Measurements from ENCODE around the gene SLC4A2. TPM values are rescaled to one million over a fixed set of nuclear protein-coding genes. Genes with fewer than 3 reads are reported as not detected.

Gene SLC4A2, protein sequence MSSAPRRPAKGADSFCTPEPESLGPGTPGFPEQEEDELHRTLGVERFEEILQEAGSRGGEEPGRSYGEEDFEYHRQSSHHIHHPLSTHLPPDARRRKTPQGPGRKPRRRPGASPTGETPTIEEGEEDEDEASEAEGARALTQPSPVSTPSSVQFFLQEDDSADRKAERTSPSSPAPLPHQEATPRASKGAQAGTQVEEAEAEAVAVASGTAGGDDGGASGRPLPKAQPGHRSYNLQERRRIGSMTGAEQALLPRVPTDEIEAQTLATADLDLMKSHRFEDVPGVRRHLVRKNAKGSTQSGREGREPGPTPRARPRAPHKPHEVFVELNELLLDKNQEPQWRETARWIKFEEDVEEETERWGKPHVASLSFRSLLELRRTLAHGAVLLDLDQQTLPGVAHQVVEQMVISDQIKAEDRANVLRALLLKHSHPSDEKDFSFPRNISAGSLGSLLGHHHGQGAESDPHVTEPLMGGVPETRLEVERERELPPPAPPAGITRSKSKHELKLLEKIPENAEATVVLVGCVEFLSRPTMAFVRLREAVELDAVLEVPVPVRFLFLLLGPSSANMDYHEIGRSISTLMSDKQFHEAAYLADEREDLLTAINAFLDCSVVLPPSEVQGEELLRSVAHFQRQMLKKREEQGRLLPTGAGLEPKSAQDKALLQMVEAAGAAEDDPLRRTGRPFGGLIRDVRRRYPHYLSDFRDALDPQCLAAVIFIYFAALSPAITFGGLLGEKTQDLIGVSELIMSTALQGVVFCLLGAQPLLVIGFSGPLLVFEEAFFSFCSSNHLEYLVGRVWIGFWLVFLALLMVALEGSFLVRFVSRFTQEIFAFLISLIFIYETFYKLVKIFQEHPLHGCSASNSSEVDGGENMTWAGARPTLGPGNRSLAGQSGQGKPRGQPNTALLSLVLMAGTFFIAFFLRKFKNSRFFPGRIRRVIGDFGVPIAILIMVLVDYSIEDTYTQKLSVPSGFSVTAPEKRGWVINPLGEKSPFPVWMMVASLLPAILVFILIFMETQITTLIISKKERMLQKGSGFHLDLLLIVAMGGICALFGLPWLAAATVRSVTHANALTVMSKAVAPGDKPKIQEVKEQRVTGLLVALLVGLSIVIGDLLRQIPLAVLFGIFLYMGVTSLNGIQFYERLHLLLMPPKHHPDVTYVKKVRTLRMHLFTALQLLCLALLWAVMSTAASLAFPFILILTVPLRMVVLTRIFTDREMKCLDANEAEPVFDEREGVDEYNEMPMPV
- total RNA-seq: 42.8 and 64.4 TPM in 2 replicates

DNA sequence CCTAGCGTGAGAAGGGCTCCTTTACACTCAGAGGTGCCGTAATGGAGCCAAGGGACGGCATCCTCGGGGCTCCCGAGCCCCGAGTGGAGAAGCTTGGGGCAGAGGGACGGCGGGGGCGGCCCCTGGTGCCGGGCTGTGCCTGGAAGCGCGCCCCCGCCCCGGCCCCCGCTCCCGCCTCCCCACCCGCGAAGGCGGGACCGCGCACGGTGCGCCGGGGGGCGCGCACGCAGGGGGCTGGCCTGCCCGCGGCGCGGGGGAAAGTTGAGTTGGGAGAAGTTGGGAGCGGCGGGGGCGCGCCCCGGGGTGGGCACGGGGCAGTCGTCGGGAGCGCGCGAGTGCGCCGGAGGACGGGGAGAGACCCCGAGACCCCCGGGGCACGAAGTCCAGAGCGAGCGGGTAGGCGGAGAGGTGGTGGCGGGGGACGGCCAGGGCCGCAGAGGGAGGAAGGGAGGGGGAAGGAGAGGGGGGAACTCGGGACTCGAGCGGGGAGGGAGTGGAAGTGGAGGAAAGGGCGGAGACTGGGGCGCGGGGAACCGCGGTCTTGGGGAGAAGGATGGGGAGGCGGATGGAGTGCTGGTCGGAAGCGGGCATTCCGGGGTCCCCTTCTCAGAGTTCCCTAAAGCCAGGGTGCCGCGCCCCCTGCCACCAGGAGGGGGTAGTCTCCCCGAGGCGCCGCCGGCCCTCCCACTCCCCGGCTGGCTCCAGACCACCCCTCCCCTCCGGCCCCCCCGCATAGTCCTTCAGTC is at the start of gene SLC4A2:
Gene SLC4A2, plus strand, starts transcription at position 223 of the 746 bp plus-strand sequence. CDS start 2,399 bp downstream, outside the sequence.

DNA sequence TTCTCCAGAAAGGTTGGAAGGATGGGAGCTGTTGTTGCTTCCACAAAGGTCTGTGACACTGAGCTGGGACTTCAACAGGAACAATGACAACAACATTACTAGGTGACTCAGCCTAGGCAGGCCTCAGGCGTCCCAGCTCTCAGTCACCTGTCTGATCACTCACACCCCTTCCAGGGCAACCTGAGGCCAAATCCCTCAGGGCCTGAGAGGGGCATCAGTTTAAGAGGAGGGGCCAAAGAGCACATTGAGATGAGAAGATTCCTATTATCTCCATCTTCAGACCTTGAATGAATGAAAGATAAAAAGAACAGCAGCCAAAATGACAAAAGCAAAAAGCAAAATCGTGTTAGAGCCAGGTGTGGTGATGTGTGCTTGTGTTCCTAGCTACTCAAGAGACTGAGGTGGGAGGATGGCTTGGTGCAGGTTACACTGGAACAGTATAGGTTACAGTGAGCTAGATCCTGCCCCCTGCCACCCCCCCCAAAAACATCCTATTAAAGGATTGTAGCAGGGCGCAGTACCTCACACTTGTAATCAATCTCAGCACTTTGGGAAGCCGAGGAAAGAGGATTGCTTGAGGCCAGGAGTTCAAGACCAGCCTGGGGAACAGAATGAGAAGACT is 34.8 kb upstream of the SLC4A2 start, which contains the start of gene ATG9B:
Gene ATG9B, minus strand, starts transcription at position 60 of the 622 bp plus-strand sequence. CDS start 71 bp downstream, outside the sequence.

DNA sequence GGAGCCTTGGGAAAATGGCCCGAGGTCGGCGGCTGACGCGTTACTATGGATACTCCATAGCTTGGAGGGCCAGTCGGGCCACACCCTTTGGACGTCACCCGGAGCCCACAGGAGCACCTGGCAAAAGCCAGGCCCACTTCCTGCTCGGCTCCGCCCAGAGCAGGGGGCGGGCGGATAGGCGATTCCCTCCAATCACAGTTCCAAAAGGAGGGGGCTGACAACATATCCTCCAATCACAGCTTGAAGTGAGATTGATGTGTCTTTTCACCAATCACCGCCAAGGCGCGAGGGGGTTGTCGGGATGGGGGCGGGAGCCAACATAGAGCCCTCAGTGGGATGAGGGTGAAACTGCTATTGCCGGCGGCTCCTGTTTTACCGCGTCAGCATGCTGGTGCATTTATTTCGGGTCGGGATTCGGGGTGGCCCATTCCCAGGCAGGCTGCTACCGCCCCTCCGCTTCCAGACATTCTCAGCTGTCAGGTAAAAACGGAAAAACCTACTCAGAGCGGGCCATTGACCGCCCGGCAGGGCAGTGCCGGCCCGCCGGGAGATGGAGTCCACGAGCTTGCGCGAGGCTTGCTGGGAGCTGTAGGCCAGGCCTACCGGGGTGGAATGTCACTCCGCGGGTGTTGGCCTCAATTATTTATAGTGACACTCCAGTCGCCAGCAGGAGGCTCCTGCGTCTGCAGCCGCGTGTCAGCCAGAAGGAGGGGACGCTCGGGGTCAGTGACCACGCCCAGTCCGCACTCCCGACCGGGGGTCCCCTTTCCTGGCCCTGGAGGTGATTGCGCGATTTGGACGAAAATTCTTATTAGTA is 31.1 kb upstream of the SLC4A2 start, which contains the start of gene ABCB8:
Gene ABCB8, plus strand, starts transcription at position 320 of the 817 bp plus-strand sequence. Its CDS starts 66 bp downstream, at position 386.

DNA sequence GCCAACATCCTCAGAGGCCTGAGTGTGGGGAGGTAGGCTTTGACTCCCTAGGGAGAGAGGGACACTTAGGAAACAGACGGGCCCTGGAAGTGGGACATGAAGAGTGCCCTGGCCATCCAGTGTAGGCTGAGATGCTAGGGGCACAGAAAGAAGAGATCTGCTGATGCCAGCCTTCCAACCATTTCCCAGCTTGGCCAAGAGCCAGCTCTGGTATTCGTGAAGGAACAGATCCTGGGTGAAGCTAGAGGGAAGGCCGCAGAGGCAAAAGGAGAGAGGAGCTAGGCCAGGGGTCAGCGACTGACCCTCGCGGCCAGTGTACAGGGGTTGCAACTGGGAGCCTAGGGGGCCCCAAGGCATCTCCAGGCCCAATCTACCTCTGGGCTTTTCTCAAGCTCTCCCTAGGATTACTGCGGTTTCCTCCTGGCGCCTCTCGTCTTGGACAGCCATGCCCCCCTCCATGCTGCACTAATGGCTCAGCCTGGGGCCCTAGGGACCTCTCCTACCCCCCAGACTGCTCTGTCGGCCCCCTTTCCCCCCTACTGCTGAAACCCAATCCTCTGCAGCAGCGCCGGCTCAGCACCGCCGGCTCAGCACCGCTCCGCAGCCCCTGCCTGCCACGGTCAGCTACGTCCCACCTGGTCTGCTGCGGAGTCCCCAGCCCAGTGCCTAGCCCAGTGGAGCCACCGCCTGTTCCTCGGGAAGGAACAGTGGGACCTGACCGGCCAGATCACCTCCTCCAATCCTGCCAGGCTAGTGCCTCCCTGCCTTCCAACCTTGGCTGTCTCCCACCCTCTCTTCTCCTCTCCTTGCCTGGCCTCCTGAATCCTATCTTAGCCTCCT is 11.2 kb upstream of the SLC4A2 start, which contains the start of gene ASIC3:
Gene ASIC3, plus strand, starts transcription at position 556 of the 840 bp plus-strand sequence. CDS start 355 bp downstream, outside the sequence.

DNA sequence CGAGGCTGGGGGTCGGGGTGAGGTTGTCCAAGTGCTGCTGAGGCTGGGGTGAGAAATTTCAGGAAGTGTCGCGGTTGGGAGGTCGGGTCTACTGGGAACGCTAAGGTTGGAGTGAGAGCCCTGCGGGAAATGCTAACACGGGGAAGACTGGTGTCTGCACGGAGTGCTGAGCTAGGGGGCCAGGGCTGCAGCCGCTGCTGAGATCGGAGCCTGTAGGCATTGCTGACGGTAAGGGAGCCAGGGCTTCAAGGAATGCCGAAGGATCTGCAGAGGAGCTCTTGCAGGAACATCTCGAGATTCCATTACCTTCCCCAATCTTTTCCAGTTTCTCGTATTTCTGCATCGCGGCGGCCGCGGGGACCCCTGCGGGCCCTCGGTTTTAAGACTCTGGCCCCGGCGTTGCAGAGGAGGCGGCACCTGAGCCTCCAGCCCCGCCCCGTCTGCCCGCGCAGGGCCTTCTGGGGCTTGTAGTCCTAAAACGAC is 1.8 kb upstream of the SLC4A2 start, which contains the start of gene CDK5:
Gene CDK5, minus strand, starts transcription at position 392 of the 483 bp plus-strand sequence. Its CDS starts 49 bp downstream, at position 343.

DNA sequence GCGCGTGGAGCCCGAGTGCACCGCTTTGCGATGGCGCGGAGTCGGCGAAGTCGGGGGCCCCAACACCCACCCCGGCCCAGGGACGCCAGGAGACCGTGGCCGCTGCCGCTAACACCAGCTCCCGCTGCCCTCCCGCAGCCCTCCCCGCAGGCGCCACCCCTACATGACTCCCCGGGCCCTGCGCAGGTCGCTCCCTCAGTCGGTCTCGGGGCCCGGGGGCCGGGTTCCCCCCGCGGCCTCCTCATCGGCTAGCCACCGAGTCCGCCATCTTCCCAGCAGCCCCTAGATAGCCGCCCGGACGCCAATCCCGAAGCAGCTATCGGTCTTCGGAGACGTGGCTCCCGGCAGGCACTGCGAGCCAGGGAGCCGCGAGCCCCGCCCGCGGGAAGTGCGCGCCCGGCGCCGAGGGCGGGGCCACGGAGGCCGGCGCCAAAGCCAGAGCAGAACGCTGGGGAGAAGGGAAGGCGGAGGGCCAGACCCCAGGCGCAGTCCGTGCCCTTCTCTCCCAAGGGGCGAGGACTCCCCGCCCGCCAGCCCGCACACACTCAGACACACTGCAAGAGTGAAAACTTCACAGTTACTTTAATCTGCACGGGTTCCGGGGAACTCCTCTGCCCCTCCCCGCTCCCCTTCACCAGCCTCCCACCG is 21.3 kb downstream of the SLC4A2 start, which contains the start of gene FASTK:
Gene FASTK, minus strand, starts transcription at position 288 of the 648 bp plus-strand sequence. Its CDS starts 43 bp downstream, at position 245.

DNA sequence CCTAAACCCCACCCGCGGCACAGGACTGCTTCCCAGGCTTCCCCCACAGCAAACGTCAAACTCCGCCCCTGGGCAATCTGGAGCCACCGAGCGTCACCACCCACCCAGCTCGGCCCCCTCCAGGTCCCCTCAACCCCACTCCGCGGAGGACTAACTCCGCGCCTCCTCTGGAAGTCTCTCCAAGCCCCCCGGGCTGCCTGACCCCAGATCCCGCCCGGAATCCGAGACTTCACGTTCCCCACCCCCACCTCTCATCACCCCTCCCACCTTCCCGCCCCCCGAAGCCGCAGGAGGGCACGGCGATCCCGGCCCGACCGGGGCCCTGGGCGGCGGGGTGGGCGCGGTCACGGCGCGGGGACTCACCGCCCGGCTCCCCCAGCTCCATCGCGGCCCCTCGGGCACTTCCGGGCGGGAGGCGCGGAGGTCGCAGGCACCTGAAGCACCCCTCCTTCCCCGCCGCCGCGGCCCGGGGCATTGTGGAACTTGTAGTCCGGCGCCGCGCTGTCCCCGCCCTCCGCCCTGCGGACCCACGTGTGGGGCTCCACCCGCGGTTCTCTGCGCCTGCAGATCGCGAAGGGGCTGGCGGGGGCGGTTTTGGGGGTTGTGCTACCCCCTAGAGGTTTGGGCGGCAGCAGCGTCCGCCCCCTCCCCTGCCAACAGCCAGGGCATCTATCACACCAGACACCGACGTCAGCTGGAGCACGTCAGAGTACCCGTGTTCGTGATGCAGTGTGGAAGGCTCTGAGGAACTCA is 23.9 kb downstream of the SLC4A2 start, which contains the start of gene TMUB1:
Gene TMUB1, minus strand, starts transcription at position 423 of the 753 bp plus-strand sequence. CDS start 930 bp downstream, outside the sequence.

DNA sequence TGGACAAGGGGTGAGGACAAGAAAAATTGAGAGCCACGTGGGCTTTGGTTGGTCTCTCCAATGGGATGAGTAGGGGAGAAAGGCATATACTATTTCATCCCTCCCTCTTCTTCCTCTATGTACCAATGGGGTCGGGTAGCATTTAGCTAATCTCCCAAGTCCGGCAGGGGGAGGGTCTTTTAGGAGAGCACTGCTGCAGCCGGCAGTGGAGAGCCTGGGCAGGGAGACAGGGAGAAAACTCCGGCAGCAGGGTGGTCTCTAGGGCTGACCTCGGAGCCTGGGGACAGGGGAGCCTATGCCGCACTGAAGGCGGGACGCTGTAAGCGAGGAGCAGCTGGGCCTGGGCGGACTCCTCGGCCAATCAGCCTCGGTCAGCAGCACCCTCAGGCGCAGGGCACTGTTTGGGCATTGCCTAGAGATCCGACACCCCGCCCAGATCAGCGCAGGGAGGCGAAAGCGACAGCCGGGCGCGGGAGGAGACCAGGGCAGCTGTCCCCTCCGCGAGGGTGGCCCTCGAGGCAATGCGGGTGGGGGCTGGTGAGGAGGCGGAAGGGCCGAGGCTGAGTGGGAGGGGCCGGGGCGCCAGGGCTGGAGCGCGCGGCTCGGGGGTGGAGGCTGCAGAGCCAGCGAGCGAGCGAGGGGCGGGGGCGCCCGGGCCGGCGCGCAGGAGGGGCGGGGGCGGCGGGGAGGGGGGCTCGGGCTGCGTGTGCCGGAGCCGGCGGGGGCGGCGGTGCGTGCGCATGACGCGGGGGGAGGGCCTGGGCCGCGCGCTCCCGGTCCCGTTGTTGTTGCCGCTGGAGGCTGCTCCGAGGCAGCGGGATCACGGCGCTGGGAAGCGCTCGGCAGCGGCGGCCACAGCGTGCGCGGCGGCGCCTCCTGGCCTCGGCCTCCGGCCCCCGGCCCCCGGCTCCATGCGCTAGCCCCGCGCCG is 26.6 kb downstream of the SLC4A2 start, which contains the start of gene AGAP3:
Gene AGAP3, plus strand, starts transcription at position 785 of the 930 bp plus-strand sequence. CDS start 267 bp downstream, outside the sequence.

Other genes with a start within 250 kb of the SLC4A2 start
- gene AOC1, start 207.1 kb upstream of the SLC4A2 start, total RNA-seq: not detected in 2 replicates
- not detected in 2 replicates for gene KCNH2, start 81.3 kb upstream of the SLC4A2 start, total RNA-seq
- 29.3 and 29.9 TPM in 2 replicates for gene NOS3, start 68.6 kb upstream of the SLC4A2 start, total RNA-seq
- gene ATG9B, start 35.1 kb upstream of the SLC4A2 start, total RNA-seq: under 0.01 TPM in 2 replicates
- 10.1 and 10.3 TPM in 2 replicates for gene ABCB8, start 31.1 kb upstream of the SLC4A2 start, total RNA-seq
- 0.09 and 0.11 TPM in 2 replicates for gene ASIC3, start 11.1 kb upstream of the SLC4A2 start, total RNA-seq
- gene CDK5, start 1.7 kb upstream of the SLC4A2 start, total RNA-seq: 16.8 and 16.9 TPM in 2 replicates
- 35.8 and 39.0 TPM in 2 replicates for gene FASTK, start 21.2 kb downstream of the SLC4A2 start, total RNA-seq
- 11.4 and 17.0 TPM in 2 replicates for gene TMUB1, start 23.9 kb downstream of the SLC4A2 start, total RNA-seq
- 44.4 and 62.0 TPM in 2 replicates for gene AGAP3, start 26.9 kb downstream of the SLC4A2 start, total RNA-seq
- gene GBX1, start 108.1 kb downstream of the SLC4A2 start, total RNA-seq: not detected in 2 replicates
- gene ASB10, start 127.7 kb downstream of the SLC4A2 start, total RNA-seq: not detected in 2 replicates
- not detected in 2 replicates for gene H2BK1, start 150.9 kb downstream of the SLC4A2 start, total RNA-seq
- 32.6 and 45.6 TPM in 2 replicates for gene ABCF2, start 167.6 kb downstream of the SLC4A2 start, total RNA-seq
- 26.5 and 34.7 TPM in 2 replicates for gene CHPF2, start 172.9 kb downstream of the SLC4A2 start, total RNA-seq
- 1.3 and 2.1 TPM in 2 replicates for gene SMARCD3, start 189.1 kb downstream of the SLC4A2 start, total RNA-seq